ENCODE results near the gene PLA1A. TPM values are rescaled to one million over a fixed set of nuclear protein-coding genes. Genes with fewer than 3 reads are reported as not detected.
A peak's percentile ranks its signal among the peaks of the same experiment; 100 is the strongest.

Gene PLA1A
- total RNA-seq, 4 donors from 2014 or later, result 0.70 to 4.1 (median 0.85) TPM; not detected in 1

DNA sequence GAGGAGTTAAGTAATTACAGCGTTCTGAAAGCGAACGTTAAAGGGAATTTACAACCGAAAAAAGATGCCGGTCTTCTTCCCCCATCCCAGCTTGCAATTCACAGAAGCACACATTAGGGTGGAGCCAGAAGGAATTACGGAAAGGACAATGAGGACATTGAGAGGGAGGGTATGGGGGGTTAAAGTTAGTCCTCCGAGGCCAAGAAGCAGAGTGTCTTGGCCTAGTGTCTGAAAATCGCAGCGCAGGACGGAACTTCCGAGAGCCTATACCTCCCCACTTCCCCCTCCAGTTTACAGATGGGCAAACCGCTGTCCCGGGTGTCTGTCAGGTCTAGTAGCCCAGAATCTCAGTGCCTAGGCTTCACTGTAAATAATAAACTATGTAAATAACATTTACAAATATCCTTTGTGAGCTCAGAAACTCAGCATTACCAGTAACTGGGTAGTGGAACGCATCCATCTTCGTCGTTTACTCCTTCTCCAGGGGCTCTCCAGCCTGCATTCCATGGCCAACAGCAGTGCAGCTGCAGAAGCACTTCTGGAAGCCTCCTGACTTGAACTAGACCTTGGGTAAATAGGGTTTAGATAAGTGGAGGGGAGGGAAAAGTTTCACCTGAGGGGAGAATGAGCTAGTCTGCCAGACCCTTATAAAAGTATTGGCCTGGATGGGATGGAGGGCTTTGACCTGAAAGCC, 17.5 kb upstream of the PLA1A start:
- TF ChIP-seq, protein P1, sequence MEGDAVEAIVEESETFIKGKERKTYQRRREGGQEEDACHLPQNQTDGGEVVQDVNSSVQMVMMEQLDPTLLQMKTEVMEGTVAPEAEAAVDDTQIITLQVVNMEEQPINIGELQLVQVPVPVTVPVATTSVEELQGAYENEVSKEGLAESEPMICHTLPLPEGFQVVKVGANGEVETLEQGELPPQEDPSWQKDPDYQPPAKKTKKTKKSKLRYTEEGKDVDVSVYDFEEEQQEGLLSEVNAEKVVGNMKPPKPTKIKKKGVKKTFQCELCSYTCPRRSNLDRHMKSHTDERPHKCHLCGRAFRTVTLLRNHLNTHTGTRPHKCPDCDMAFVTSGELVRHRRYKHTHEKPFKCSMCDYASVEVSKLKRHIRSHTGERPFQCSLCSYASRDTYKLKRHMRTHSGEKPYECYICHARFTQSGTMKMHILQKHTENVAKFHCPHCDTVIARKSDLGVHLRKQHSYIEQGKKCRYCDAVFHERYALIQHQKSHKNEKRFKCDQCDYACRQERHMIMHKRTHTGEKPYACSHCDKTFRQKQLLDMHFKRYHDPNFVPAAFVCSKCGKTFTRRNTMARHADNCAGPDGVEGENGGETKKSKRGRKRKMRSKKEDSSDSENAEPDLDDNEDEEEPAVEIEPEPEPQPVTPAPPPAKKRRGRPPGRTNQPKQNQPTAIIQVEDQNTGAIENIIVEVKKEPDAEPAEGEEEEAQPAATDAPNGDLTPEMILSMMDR (IDR thresholded peaks at IDR 0.05), result peak in 1 of 6 experiments; percentile 12
- no peak for TF ChIP-seq POLR2A (IDR thresholded peaks at IDR 0.05)
- peak overlapping the region; percentile 62 to 76 (median 65) for H3K4me3 ChIP-seq
- H3K4me1 ChIP-seq, result no peaks in the 10 kb centered on the region
- peak in 2 of 3 donors; percentile 70 to 77 for DNase-seq
- no peaks in the 10 kb centered on the region for H3K27me3 ChIP-seq
- no peaks in the 10 kb centered on the region for H3K9me3 ChIP-seq
- H3K27ac ChIP-seq, result peak overlapping the region; percentile 81 to 92 (median 86)
- no peaks in the 10 kb centered on the region for H3K36me3 ChIP-seq

GRCh38 chr3:119582178-119582577, 15.5 kb upstream of the PLA1A start:
- no peak for TF ChIP-seq POLR2A (IDR thresholded peaks at IDR 0.05)
- TF ChIP-seq, protein P1 (IDR thresholded peaks at IDR 0.05), result no peak
- H3K9me3 ChIP-seq, result no peaks in the 10 kb centered on the region
- no peak overlapping the region for H3K4me3 ChIP-seq
- no peak for DNase-seq
- H3K27ac ChIP-seq, result no peak overlapping the region
- H3K4me1 ChIP-seq, result no peaks in the 10 kb centered on the region
- no peaks in the 10 kb centered on the region for H3K36me3 ChIP-seq
- no peaks in the 10 kb centered on the region for H3K27me3 ChIP-seq

GRCh38 chr3:119585208-119585607, 12.5 kb upstream of the PLA1A start:
- Histone ChIP-seq H3K27me3 (no peaks in the 10 kb centered on the region), H3K36me3 (no peaks in the 10 kb centered on the region), H3K27ac (no peak overlapping the region), H3K9me3 (no peaks in the 10 kb centered on the region), H3K4me1 (no peaks in the 10 kb centered on the region), H3K4me3 (no peak overlapping the region)
- no peak for DNase-seq
- no peak for TF ChIP-seq POLR2A (IDR thresholded peaks at IDR 0.05)
- TF ChIP-seq, protein P1 (IDR thresholded peaks at IDR 0.05), result no peak

- no peaks in the 10 kb centered on the region for H3K9me3 ChIP-seq
- no peak overlapping the region for H3K27ac ChIP-seq
- H3K4me3 ChIP-seq, result no peak overlapping the region
- H3K27me3 ChIP-seq, result no peaks in the 10 kb centered on the region
- no peaks in the 10 kb centered on the region for H3K36me3 ChIP-seq
- DNase-seq, result no peak
- no peaks in the 10 kb centered on the region for H3K4me1 ChIP-seq
- TF ChIP-seq POLR2A (IDR thresholded peaks at IDR 0.05), result no peak
- TF ChIP-seq, protein P1 (IDR thresholded peaks at IDR 0.05), result no peak
These were observed 11.7 kb upstream of the PLA1A start for GRCh38 chr3:119585856-119586570.

- TF ChIP-seq, protein P1 (IDR thresholded peaks at IDR 0.05), result no peak
- TF ChIP-seq POLR2A (IDR thresholded peaks at IDR 0.05), result no peak
- Histone ChIP-seq H3K9me3 (no peaks in the 10 kb centered on the region), H3K36me3 (no peaks in the 10 kb centered on the region), H3K27me3 (no peaks in the 10 kb centered on the region), H3K4me3 (no peak overlapping the region), H3K4me1 (no peaks in the 10 kb centered on the region), H3K27ac (no peak overlapping the region)
- DNase-seq, result no peak
These were observed 10.9 kb upstream of the PLA1A start for GRCh38 chr3:119586733-119587172.

Measured in Peyer's patch (tissue), 4 donors.